ENCODE results near the gene INF2. TPM values are rescaled to one million over a fixed set of nuclear protein-coding genes. Genes with fewer than 3 reads are reported as not detected.

INF2 gene
- 60.9 and 73.5 TPM in 2 replicates for total RNA-seq

GRCh38 chr14:104689109-104689880, at the start of gene INF2:
TSS of gene INF2 (plus strand) at chr14:104689618. CDS start at chr14:104701366, 11,748 bp downstream.

DNA sequence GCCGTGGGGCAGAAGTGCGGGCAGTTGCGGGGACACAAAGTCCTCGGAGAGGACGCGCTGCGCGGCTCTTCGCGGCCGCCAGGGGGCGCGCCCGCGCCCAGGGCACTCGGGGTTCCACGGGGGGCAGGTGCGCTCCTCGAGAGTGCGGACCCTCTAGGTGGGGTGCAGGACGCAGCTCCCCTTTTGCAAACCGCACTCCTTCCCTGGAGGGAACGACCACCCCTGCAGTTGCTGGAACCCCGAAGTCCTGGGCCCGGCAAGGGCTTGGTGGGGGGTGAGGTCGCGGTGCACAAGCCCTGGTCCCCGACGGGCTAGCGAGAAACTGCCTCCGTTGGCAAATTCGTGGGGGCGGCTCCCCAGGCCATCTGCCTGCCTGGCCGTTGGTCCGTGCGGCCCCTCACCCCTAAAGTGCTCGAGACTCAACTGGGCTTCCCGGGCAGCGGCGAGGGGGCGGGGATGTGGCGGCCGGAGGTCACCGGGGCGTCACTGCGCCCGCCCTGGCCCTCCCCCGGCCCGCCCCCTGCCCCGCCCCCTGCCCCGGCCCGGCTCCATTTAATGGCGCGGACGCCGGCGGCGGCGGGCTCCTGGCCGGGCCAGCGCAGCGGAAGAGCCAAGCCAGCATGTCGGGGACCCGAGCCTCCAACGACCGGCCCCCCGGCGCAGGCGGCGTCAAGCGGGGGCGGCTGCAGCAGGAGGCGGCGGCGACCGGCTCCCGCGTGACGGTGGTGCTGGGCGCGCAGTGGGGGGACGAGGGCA, 34.4 kb downstream of the INF2 start, which contains the start of gene ADSS1:
TSS of gene ADSS1 (plus strand) at position 579 of the 756 bp plus-strand sequence. CDS start at position 621, 42 bp downstream.

DNA sequence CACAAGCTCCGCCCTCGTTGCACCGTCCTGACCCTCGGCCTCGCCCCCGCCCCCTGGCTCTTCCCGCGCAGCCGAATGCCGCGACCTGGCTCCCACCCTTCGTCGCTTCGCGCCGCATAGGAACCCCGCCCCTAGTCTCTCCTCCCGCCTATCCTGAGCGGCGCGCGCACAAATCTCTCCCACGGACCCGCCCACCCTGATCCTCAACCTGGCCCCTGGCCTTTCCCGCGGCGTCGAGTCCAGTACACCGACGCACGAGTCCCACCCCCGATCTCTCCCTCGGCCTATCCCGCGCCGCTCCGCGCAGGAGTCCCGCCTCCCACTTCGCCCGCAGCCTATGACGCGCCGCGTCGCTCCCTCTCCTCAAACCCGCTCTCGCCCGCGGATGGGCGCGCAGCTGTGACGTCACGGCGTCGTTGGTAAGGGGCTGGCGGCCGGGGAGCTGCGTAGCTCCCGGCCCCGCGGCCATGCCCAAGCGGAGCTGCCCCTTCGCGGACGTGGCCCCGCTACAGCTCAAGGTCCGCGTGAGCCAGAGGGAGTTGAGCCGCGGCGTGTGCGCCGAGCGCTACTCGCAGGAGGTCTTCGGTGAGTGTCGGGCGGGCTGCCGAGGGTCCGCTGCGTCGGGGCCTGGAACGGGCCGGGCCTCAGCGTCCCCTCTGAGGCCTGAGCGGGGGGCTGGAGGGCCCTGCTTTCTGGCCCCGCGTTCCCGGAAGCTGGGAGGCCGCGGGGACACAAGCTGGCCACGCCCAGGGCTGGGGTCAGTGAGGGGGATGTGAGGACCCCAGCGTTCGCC, 63.5 kb downstream of the INF2 start, which contains the start of gene SIVA1:
TSS of gene SIVA1 (plus strand) at position 413 of the 793 bp plus-strand sequence. CDS start at position 468, 55 bp downstream.

Other genes with a start within 250 kb of the INF2 start
- not detected in 2 replicates for gene C14orf180, start 109.9 kb upstream of the INF2 start, total RNA-seq
- gene TMEM179, start 84.8 kb upstream of the INF2 start, total RNA-seq, result not detected in 2 replicates
- 0.91 and 5.7 TPM in 2 replicates for gene ADSS1, start 34.6 kb downstream of the INF2 start, total RNA-seq
- gene SIVA1, start 63.5 kb downstream of the INF2 start, total RNA-seq, result 208 and 416 TPM in 2 replicates
- gene AKT1, start 106.1 kb downstream of the INF2 start, total RNA-seq, result 110 and 118 TPM in 2 replicates
- gene ZBTB42, start 111.5 kb downstream of the INF2 start, total RNA-seq, result 2.3 and 2.7 TPM in 2 replicates
- gene CEP170B, start 175.7 kb downstream of the INF2 start, total RNA-seq, result 34.9 and 41.1 TPM in 2 replicates
- gene PLD4, start 235.3 kb downstream of the INF2 start, total RNA-seq, result not detected in 2 replicates

Data from hair follicular keratinocyte (primary cell).